Activated CD8-positive, alpha-beta memory T cell treated with anti-CD3 and anti-CD28 coated beads for 36 hours (primary cell): ENCODE results near the gene LEUTX. TPM values are rescaled to one million over a fixed set of nuclear protein-coding genes. Genes with fewer than 3 reads are reported as not detected.
"Not testable (repeated sequence)": the region's sequence is repeated elsewhere in the genome, so short reads cannot be mapped to it uniquely, and the experiment has no call there.

ENCODE experiments used
- CTCF ChIA-PET: fragments of 350-600 bp; sonication (Branson Sonifier 250); formaldehyde crosslinking; loops from one replicate; lab custom pipeline; 2021; ENCODE audit warnings: antibody characterized with exemption; lab: Charles Lee
- POLR2A ChIA-PET: fragments of 350-600 bp; sonication (Branson Sonifier 250); formaldehyde crosslinking; loops from one replicate; lab custom pipeline; 2021; ENCODE audit warnings: antibody characterized with exemption; lab: Charles Lee
- total RNA-seq, 2 experiments: library from RNA; stranded (reverse); gene quantifications; one replicate each; pipeline ENCODE4 v1.2.3, GENCODE V29; 2021

The LEUTX gene
- not detected for total RNA-seq

GRCh38 chr19:39778763-39779162, at the start of gene LEUTX:
TSS of gene LEUTX (plus strand) at chr19:39778854. CDS start at chr19:39778921, 67 bp downstream.
- ChIA-PET CTCF (no interaction called here), POLR2A (no interaction called here)

GRCh38 chr19:39729594-39729993, 49.1 kb upstream of the LEUTX start:
- POLR2A ChIA-PET: no interaction called here
- CTCF ChIA-PET: no interaction called here

GRCh38 chr19:39731685-39732084, 47.0 kb upstream of the LEUTX start:
- ChIA-PET POLR2A (no interaction called here), CTCF (no interaction called here)

- ChIA-PET POLR2A (no interaction called here), CTCF (no interaction called here)
Measured at GRCh38 chr19:39733841-39734240, 44.8 kb upstream of the LEUTX start.

GRCh38 chr19:39735688-39736087, 43.0 kb upstream of the LEUTX start:
- POLR2A ChIA-PET: no interaction called here
- CTCF ChIA-PET: no interaction called here

GRCh38 chr19:39736088-39736487, 42.6 kb upstream of the LEUTX start:
- ChIA-PET CTCF (no interaction called here), POLR2A (no interaction called here)

DNA sequence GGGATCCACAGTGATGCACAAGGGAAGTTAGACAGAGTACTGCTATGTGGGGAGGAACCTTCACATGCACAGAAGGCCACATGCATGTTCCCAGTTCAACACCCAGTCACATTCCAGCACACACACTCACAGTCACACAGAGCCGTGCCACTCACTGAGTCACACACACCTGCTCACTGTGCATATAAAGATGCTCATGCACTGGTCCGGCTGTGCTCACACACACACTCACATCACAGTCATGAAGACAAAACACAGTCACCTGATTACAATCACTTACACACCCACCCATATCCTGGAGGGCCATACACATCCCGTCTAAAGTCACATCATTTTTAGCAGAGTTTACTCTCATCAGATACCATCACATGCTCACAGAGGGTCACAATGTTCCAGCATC, 41.3 kb upstream of the LEUTX start:
- CTCF ChIA-PET: no interaction called here
- POLR2A ChIA-PET: no interaction called here

- CTCF ChIA-PET: no interaction called here
- POLR2A ChIA-PET: no interaction called here
Measured at GRCh38 chr19:39737891-39738290, 40.8 kb upstream of the LEUTX start, which contains the start of gene CLC. TSS of gene CLC (minus strand) at chr19:39738029. CDS start at chr19:39737952, 77 bp downstream.

GRCh38 chr19:39738814-39739213, 39.8 kb upstream of the LEUTX start:
- CTCF ChIA-PET: no interaction called here

DNA sequence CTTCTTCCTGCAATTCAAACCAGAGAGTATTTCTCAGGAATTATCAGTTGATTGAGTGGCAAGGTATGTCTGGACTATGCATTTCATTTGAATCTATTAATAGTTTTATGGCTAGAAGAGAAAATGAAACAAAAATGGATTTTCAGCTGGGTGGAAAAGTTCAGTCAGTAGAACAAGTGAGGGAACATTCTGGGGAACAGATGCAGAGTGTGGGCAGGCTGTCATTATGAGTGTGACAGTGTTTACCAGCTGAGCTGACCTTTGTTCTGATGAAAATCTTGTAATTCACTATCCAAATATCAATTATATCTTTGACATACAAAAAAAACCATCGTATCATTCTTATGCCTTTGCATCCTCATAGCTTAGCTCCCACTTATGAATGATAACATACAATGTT, 38.3 kb upstream of the LEUTX start:
- CTCF ChIA-PET: interaction anchor here (0.6 kb wide), 1 partner anchor 31 kb away, joined by 8 read pairs; no protein-coding TSS in a partner anchor
- POLR2A ChIA-PET: no interaction called here

More at GRCh38 chr19:39738814-39739213, 39.8 kb upstream of the LEUTX start:
- POLR2A ChIA-PET: no interaction called here

- ChIA-PET POLR2A (no interaction called here), CTCF (no interaction called here)
Measured at GRCh38 chr19:39745643-39746042, 33.0 kb upstream of the LEUTX start.

GRCh38 chr19:39746836-39747529, 31.7 kb upstream of the LEUTX start:
- ChIA-PET CTCF (no interaction called here), POLR2A (no interaction called here)

DNA sequence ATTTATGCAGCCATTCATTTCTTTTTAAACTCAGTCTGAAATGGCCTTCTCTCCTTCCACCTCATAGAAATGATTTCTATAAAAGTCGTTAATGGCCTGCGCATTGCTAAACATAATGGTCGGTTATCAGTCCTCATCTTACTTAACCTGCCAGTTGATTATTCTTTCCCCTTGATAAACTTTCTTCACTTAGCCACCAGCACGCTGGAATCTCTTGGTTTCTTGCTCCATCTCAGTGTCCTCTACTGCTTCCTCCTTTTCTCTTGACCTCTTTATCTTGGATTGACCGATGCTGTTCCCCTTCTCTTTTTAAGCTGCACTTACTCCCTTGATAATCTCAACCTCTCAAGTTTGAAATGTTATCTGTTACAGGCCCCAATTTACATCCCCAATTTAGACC, 28.7 kb upstream of the LEUTX start:
- CTCF ChIA-PET: no interaction called here
- POLR2A ChIA-PET: no interaction called here

DNA sequence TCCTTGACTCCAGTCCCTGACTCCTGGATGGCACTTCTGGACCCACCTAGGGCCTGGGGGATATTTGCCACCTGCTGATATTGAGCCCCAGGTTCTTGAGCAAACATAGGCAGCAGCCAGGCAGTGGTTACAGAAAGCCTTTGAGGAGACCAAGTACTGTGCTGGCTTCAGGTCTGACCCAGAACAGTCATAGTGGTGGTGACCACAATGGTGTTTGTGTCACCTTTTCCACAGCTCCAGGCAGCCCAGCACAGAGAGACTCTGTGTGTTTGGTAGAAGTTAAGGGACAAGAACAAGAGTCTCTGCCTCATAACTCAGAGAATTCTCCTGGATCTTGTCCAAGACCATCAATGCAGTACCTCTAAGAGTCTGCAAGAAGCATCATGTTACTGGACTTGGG, 26.3 kb upstream of the LEUTX start:
- ChIA-PET CTCF (interaction anchor here (0.6 kb wide), 1 partner anchor 235 kb away, joined by 3 read pairs; no protein-coding TSS in a partner anchor), POLR2A (no interaction called here)

DNA sequence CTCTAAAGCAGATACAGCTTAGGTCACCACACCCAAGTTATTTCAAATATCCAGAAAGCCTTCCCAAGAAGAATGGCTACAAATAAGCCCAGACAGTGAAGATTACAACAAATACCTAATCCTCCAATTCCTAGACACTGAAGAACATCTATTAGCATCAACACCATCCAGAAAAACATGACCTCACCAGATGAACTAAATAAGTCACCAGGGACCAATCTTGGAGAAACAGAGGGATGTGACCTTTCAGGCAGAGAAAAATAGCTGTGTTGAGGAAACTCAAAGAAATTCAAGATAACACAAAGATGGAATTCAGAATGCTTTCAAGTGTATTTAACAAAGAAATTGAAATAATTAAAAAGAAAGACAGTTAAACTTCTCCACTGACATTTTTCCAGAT, 25.9 kb upstream of the LEUTX start:
- ChIA-PET POLR2A (no interaction called here), CTCF (interaction anchor here (0.6 kb wide), 1 partner anchor 235 kb away, joined by 3 read pairs; no protein-coding TSS in a partner anchor)

DNA sequence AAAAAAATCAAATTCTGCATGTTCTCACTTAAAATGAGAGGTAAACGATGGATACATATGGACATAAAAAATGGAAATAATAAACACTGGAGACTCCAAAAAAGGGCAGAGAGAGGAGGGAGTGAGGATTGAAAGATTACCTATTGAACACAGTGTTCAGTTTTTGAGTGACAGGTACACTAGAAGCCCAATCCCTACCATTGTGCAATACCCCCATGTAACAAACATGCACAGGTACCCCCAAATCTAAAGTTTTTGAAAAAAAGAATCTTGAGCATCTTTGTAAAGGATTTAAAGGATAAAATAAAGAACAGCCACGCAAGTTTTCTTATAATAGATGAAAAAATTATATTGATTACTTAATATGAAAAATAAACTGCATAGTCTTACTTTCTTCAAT, 24.1 kb upstream of the LEUTX start:
- ChIA-PET POLR2A (no interaction called here), CTCF (no interaction called here)

GRCh38 chr19:39754971-39755370, 23.7 kb upstream of the LEUTX start:
- POLR2A ChIA-PET: no interaction called here
- CTCF ChIA-PET: no interaction called here

GRCh38 chr19:39759457-39760184, 19.0 kb upstream of the LEUTX start:
- ChIA-PET CTCF (no interaction called here), POLR2A (no interaction called here)

GRCh38 chr19:39761851-39762250, 16.8 kb upstream of the LEUTX start:
- CTCF ChIA-PET, POLR2A ChIA-PET: not testable (repeated sequence)
